HG03064 (cell line): Measurements from ENCODE around the gene DHRS4.
"Not testable (repeated sequence)": the region's sequence is repeated elsewhere in the genome, so short reads cannot be mapped to it uniquely, and the experiment has no call there.

ENCODE experiments used
- ATAC-seq: cut with Tn5 transposase; IDR thresholded peaks from one replicate; pipeline ENCODE4 v1.9.1; 2021; ENCODE audit warnings: low read depth; ENCODE audit not compliant: unreplicated experiment

DHRS4 gene

GRCh38 chr14:23939607-23940326 lies 13.8 kb upstream of the DHRS4 start:
- ATAC-seq, result no peak

GRCh38 chr14:23941230-23941629 lies 12.3 kb upstream of the DHRS4 start:
- no peak for ATAC-seq

- ATAC-seq, result no peak
These were observed 11.9 kb upstream of the DHRS4 start for GRCh38 chr14:23941669-23942068.

- no peak for ATAC-seq
These were observed 11.0 kb upstream of the DHRS4 start for GRCh38 chr14:23942587-23942986.

- not testable (repeated sequence) for ATAC-seq
These were observed 4.5 kb upstream of the DHRS4 start for GRCh38 chr14:23949069-23949468.

GRCh38 chr14:23950411-23951135 lies 3.0 kb upstream of the DHRS4 start:
- ATAC-seq, result no peak

GRCh38 chr14:23951136-23951466 lies 2.5 kb upstream of the DHRS4 start:
- not testable (repeated sequence) for ATAC-seq

- no peak for ATAC-seq
These were observed 1.9 kb upstream of the DHRS4 start for GRCh38 chr14:23951590-23952201.

GRCh38 chr14:23953116-23953463 lies 480 bp upstream of the DHRS4 start:
- not testable (repeated sequence) for ATAC-seq

GRCh38 chr14:23954279-23954614 lies 677 bp downstream of the DHRS4 start:
- peak; percentile 7 for ATAC-seq

- not testable (repeated sequence) for ATAC-seq
These were observed 1.4 kb downstream of the DHRS4 start for GRCh38 chr14:23954965-23955364.

- not testable (repeated sequence) for ATAC-seq
These were observed 2.2 kb downstream of the DHRS4 start for GRCh38 chr14:23955811-23956210.

- ATAC-seq, result not testable (repeated sequence)
These were observed 4.5 kb downstream of the DHRS4 start for GRCh38 chr14:23957913-23958569.

- ATAC-seq, result not testable (repeated sequence)
These were observed 7.3 kb downstream of the DHRS4 start for GRCh38 chr14:23960899-23961298.

GRCh38 chr14:23961704-23962103 lies 8.1 kb downstream of the DHRS4 start:
- ATAC-seq, result not testable (repeated sequence)

- not testable (repeated sequence) for ATAC-seq
These were observed 15.5 kb downstream of the DHRS4 start for GRCh38 chr14:23969130-23969480.

GRCh38 chr14:23969481-23970282 lies 16.1 kb downstream of the DHRS4 start:
- peak; percentile 79 for ATAC-seq

- ATAC-seq, result not testable (repeated sequence)
These were observed 16.7 kb downstream of the DHRS4 start for GRCh38 chr14:23970283-23970659.

- not testable (repeated sequence) for ATAC-seq
These were observed 19.6 kb downstream of the DHRS4 start for GRCh38 chr14:23973178-23973577.

GRCh38 chr14:23974041-23974440 lies 20.5 kb downstream of the DHRS4 start:
- not testable (repeated sequence) for ATAC-seq

- not testable (repeated sequence) for ATAC-seq
These were observed 23.6 kb downstream of the DHRS4 start for GRCh38 chr14:23977208-23977607.
